ENCODE data around the gene IDUA.
"Not testable (repeated sequence)": the region's sequence is repeated elsewhere in the genome, so short reads cannot be mapped to it uniquely, and the experiment has no call there.

The IDUA gene

GRCh38 chr4:986879-987623, at the start of gene IDUA:
IDUA (plus strand) TSS chr4:987044; CDS start chr4:987085, 41 bp downstream.
- Histone ChIP-seq H3K36me3 (replicated peaks; ENCODE audit: insufficient read depth, low read length) (no peaks in the 10 kb centered on the region), H3K27ac (ENCODE audit: low read length) (no peak within 1 kb of the TSS), H3K27me3 (replicated peaks; ENCODE audit: insufficient read depth, low read length) (no peaks in the 10 kb centered on the region), H3K9ac (ENCODE audit: low read length) (no peak within 1 kb of the TSS), H3K79me2 (ENCODE audit: low read length) (no peaks in the 10 kb centered on the region), H3K4me3 (ENCODE audit: low read length) (no peak within 1 kb of the TSS), H3F3A (ENCODE audit: insufficient read depth, low read length) (no peaks in the 10 kb centered on the region), H4K20me1 (ENCODE audit: insufficient read depth, low read length) (no peaks in the 10 kb centered on the region), H3K9me3 (replicated peaks; ENCODE audit: insufficient read depth, low read length) (no peaks in the 10 kb centered on the region), H2AFZ (ENCODE audit: low read length) (no peak within 1 kb of the TSS), H3K9me2 (replicated peaks; ENCODE audit: insufficient read depth, low read length) (no peaks in the 10 kb centered on the region), H3K4me2 (ENCODE audit: low read depth, low read length) (no peak within 1 kb of the TSS), H3K4me1 (ENCODE audit: low read length) (no peaks in the 10 kb centered on the region)
- TF ChIP-seq EZH2 (optimal IDR thresholded peaks at IDR 0.05; ENCODE audit: low read depth, low read length) (no peak), EZH2phosphoT487 (IDR thresholded peaks at IDR 0.05; ENCODE audit: low read length) (no peak)
- TF ChIP-seq, protein P1, sequence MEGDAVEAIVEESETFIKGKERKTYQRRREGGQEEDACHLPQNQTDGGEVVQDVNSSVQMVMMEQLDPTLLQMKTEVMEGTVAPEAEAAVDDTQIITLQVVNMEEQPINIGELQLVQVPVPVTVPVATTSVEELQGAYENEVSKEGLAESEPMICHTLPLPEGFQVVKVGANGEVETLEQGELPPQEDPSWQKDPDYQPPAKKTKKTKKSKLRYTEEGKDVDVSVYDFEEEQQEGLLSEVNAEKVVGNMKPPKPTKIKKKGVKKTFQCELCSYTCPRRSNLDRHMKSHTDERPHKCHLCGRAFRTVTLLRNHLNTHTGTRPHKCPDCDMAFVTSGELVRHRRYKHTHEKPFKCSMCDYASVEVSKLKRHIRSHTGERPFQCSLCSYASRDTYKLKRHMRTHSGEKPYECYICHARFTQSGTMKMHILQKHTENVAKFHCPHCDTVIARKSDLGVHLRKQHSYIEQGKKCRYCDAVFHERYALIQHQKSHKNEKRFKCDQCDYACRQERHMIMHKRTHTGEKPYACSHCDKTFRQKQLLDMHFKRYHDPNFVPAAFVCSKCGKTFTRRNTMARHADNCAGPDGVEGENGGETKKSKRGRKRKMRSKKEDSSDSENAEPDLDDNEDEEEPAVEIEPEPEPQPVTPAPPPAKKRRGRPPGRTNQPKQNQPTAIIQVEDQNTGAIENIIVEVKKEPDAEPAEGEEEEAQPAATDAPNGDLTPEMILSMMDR (IDR thresholded peaks at IDR 0.05; ENCODE audit: low read length): no peak
- no peak for DNase-seq

GRCh38 chr4:939508-939907, 47.3 kb upstream of the IDUA start:
- not testable (repeated sequence) for H3K27me3 ChIP-seq (replicated peaks; ENCODE audit: insufficient read depth, low read length); H4K20me1 ChIP-seq (ENCODE audit: insufficient read depth, low read length); H3K36me3 ChIP-seq (replicated peaks; ENCODE audit: insufficient read depth, low read length); H3F3A ChIP-seq (ENCODE audit: insufficient read depth, low read length); H3K9me2 ChIP-seq (replicated peaks; ENCODE audit: insufficient read depth, low read length); H3K4me2 ChIP-seq (ENCODE audit: low read depth, low read length); H3K9me3 ChIP-seq (replicated peaks; ENCODE audit: insufficient read depth, low read length); H3K27ac ChIP-seq (ENCODE audit: low read length); H3K4me3 ChIP-seq (ENCODE audit: low read length); H2AFZ ChIP-seq (ENCODE audit: low read length); DNase-seq; H3K79me2 ChIP-seq (ENCODE audit: low read length); H3K9ac ChIP-seq (ENCODE audit: low read length); H3K4me1 ChIP-seq (ENCODE audit: low read length)

DNA sequence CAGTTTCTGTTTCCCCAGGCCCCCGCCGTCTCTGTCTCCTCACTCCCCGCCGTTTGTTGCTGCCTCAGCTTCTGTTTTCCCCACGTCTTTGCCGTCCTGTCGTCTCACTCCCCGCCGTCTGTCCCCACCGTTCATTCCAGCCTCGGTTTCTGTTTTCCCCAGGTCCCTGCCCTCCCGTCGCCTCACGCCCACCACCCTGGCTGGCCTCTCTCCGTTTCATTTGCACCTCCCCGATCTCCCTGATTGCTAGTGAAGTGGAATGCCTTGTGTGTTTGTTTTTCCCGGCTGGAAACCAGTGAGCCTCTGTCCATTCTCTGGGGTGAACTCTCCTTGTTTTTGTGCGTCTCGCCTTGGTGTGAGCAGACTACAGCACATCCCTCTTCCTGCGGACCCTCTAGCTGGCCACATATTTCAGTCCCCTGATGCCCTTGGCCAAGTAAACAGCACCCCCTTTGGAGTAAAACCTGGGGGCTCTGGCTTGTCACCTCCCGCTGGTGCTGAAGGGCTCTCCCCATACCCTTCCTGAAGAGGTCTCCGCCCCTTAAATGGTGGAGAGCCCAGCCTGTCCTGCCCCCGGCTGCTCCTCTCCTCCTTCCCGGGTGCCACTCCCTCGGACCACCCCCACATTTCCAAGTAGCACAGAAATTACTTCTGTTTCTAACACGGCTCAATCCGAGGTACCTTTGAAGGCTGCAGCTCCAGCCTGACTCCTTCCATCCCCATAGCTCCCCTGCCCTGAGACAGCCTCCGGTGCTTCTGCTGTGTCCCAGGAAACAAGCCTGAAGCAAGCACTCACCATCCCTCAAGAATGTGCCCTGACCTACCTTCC, 41.4 kb upstream of the IDUA start:
- H3K4me3 ChIP-seq (ENCODE audit: low read length): no peak overlapping the region
- H3K4me2 ChIP-seq (ENCODE audit: low read depth, low read length): no peak overlapping the region
- no peaks in the 10 kb centered on the region for H3K9me3 ChIP-seq (replicated peaks; ENCODE audit: insufficient read depth, low read length)
- H3K9me2 ChIP-seq (replicated peaks; ENCODE audit: insufficient read depth, low read length): no peaks in the 10 kb centered on the region
- H3K27ac ChIP-seq (ENCODE audit: low read length): no peak overlapping the region
- no peaks in the 10 kb centered on the region for H3K4me1 ChIP-seq (ENCODE audit: low read length)
- H3K79me2 ChIP-seq (ENCODE audit: low read length): no peaks in the 10 kb centered on the region
- no peaks in the 10 kb centered on the region for H3K27me3 ChIP-seq (replicated peaks; ENCODE audit: insufficient read depth, low read length)
- DNase-seq: no peak
- TF ChIP-seq EZH2 (optimal IDR thresholded peaks at IDR 0.05; ENCODE audit: low read depth, low read length) (no peak), EZH2phosphoT487 (IDR thresholded peaks at IDR 0.05; ENCODE audit: low read length) (no peak)
- TF ChIP-seq, protein P1 (IDR thresholded peaks at IDR 0.05; ENCODE audit: low read length): no peak
- H3K36me3 ChIP-seq (replicated peaks; ENCODE audit: insufficient read depth, low read length): no peaks in the 10 kb centered on the region
- H3F3A ChIP-seq (ENCODE audit: insufficient read depth, low read length): no peaks in the 10 kb centered on the region
- H3K9ac ChIP-seq (ENCODE audit: low read length): no peak overlapping the region
- no peaks in the 10 kb centered on the region for H4K20me1 ChIP-seq (ENCODE audit: insufficient read depth, low read length)
- no peak overlapping the region for H2AFZ ChIP-seq (ENCODE audit: low read length)

DNA sequence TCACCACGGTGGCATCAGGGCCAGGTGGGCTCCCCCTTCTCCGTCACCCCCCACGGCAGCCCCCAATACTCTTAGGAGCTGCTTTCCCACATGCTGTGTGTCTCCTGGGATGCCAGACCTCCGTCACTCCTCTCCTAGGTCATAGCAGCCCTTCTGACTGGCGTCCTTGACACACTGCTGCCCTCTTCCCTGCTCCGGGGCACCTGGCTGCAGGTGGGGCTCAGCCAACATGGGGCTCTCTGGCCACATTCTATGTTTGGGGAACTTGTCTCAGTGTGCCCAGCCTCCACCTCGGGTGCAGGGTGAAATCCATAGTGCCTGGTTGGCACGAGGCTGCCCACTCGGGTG, 40.8 kb upstream of the IDUA start:
- H3K4me3 ChIP-seq (ENCODE audit: low read length): no peak overlapping the region
- H3K9me3 ChIP-seq (replicated peaks; ENCODE audit: insufficient read depth, low read length): no peaks in the 10 kb centered on the region
- H3K9me2 ChIP-seq (replicated peaks; ENCODE audit: insufficient read depth, low read length): no peaks in the 10 kb centered on the region
- H3K9ac ChIP-seq (ENCODE audit: low read length): no peak overlapping the region
- H3K27me3 ChIP-seq (replicated peaks; ENCODE audit: insufficient read depth, low read length): no peaks in the 10 kb centered on the region
- DNase-seq: no peak
- H3F3A ChIP-seq (ENCODE audit: insufficient read depth, low read length): no peaks in the 10 kb centered on the region
- no peak overlapping the region for H3K27ac ChIP-seq (ENCODE audit: low read length)
- no peak overlapping the region for H2AFZ ChIP-seq (ENCODE audit: low read length)
- H3K79me2 ChIP-seq (ENCODE audit: low read length): no peaks in the 10 kb centered on the region
- H3K4me1 ChIP-seq (ENCODE audit: low read length): no peaks in the 10 kb centered on the region
- TF ChIP-seq EZH2phosphoT487 (IDR thresholded peaks at IDR 0.05; ENCODE audit: low read length) (no peak), EZH2 (optimal IDR thresholded peaks at IDR 0.05; ENCODE audit: low read depth, low read length) (no peak)
- TF ChIP-seq, protein P1 (IDR thresholded peaks at IDR 0.05; ENCODE audit: low read length): no peak
- no peak overlapping the region for H3K4me2 ChIP-seq (ENCODE audit: low read depth, low read length)
- H3K36me3 ChIP-seq (replicated peaks; ENCODE audit: insufficient read depth, low read length): no peaks in the 10 kb centered on the region
- no peaks in the 10 kb centered on the region for H4K20me1 ChIP-seq (ENCODE audit: insufficient read depth, low read length)
